ENCODE measurements around the gene ABCA1.

GRCh38 chr9:104860263-104860662 is 67.7 kb downstream of the ABCA1 start:
- TF ChIP-seq CTCF (conservative IDR thresholded peaks at IDR 0.05), result no peak
- TF ChIP-seq ZFX (IDR thresholded peaks at IDR 0.05), result no peak

Data from C4-2B (cell line).